Suprapubic skin (tissue), 4 donors: Measurements from ENCODE around the gene BTBD7. TPM values are rescaled to one million over a fixed set of nuclear protein-coding genes. Genes with fewer than 3 reads are reported as not detected.
"Not testable (repeated sequence)": the region's sequence is repeated elsewhere in the genome, so short reads cannot be mapped to it uniquely, and the experiment has no call there.

Source experiments
- DNase-seq, 2 donors: peaks; one replicate each; pipeline ENCODE4 v3.0.0-alpha.2; 2019; ENCODE audit warnings: low spot score in 2 of 2
- H3K27ac ChIP-seq: fragments of 200-600 bp; sonication (generic); one replicate; pipeline ENCODE4 v1.5.1; 2019
- H3K27me3 ChIP-seq: fragments of 200-600 bp; sonication (generic); one replicate; pipeline ENCODE4 v1.5.1; 2019
- H3K36me3 ChIP-seq: fragments of 200-600 bp; sonication (generic); one replicate; pipeline ENCODE4 v1.5.1; 2019
- H3K4me1 ChIP-seq: fragments of 200-600 bp; sonication (generic); one replicate; pipeline ENCODE4 v1.5.1; 2019
- H3K4me3 ChIP-seq: fragments of 200-600 bp; sonication (generic); one replicate; pipeline ENCODE4 v1.5.1; 2019; ENCODE audit warnings: mild to moderate bottlenecking
- H3K9me3 ChIP-seq: fragments of 200-600 bp; sonication (generic); one replicate; pipeline ENCODE4 v1.5.1; 2019
- EP300 ChIP-seq: sonication (generic); formaldehyde crosslinking; IDR thresholded peaks from one replicate; pipeline ENCODE4 v1.6.1; 2017; ENCODE audit warnings: antibody characterized with exemption
- POLR2A ChIP-seq, 2 donors: fragments of 450-650 bp; IDR thresholded peaks; one replicate each; pipeline ENCODE4 v1.6.1; 2017; ENCODE audit warnings: antibody characterized with exemption in 2 of 2, mild to moderate bottlenecking in 2 of 2, moderate library complexity in 2 of 2
- POLR2AphosphoS5 ChIP-seq, 3 donors: sonication (generic); formaldehyde crosslinking; IDR thresholded peaks; one replicate each; pipeline ENCODE4 v1.6.1; 2017; ENCODE audit warnings: antibody characterized with exemption in 3 of 3
- WGBS: methylation state at CpG from one replicate; pipeline ENCODE4 v1.1.5; 2018; 5-methylcytosine and 5-hydroxymethylcytosine counted together
- total RNA-seq, 4 donors: library from RNA; depleted of rRNA; stranded (reverse); fragments of >200 nt; gene quantifications; one replicate each; pipeline ENCODE4 v1.1.0, GENCODE V29; 2016
- TF ChIP-seq, protein P1 (sequence below), 2 donors: fragments of 200-600 bp in 1 of 2; fragments of 450-650 bp in 1 of 2; sonication (generic) in 1 of 2; IDR thresholded peaks; one replicate each; pipeline ENCODE4 v1.5.1; 2016 to 2019; ENCODE audit warnings: antibody characterized with exemption in 2 of 2, mild to moderate bottlenecking in 1 of 2, moderate library complexity in 1 of 2

The BTBD7 gene
- total RNA-seq, 4 donors from 2014 or later: 18.8 to 27.0 (median 23.6) TPM

DNA sequence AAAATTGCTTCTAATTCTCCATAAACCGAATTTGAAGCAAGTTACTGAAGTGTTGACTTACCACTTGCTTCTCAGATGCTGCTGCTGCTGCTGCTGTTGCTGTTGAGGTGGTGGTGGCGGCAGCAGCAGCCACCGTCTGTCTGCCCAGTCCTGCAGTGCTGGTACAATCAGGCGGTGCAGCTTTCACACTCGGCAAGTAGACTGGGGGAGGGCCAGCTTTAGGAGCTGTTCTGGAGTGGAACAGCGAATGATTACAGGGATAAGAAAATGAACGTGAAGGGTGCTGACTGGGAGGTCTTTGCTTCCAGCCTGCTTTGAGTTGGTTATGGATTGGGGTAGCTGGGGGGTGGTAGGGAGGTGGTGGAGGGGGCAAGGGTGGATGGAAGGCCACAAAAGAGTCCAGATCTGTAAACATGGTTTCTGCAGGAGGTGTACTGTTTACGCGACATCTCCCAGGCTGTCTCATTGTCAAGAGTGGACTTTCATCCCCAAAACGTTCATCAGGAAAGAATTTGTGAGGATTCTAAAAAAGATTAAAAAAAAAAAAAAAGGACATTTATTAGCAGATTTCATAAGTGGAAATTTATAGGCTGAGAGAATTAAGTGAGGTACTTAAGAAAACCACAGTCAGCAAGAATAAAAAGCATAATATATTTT is 86.9 kb downstream of the BTBD7 start:
- Histone ChIP-seq H3K4me3 (no peak overlapping the region), H3K4me1 (no peaks in the 10 kb centered on the region), H3K36me3 (peaks cover 85% of the 10 kb centered on the region), H3K27me3 (no peaks in the 10 kb centered on the region), H3K27ac (no peak overlapping the region), H3K9me3 (no peaks in the 10 kb centered on the region)
- DNase-seq: no peak
- WGBS: 89% methylated on average over 10 of the region's 10 CpGs
- no peak for TF ChIP-seq EP300
- TF ChIP-seq, protein P1, sequence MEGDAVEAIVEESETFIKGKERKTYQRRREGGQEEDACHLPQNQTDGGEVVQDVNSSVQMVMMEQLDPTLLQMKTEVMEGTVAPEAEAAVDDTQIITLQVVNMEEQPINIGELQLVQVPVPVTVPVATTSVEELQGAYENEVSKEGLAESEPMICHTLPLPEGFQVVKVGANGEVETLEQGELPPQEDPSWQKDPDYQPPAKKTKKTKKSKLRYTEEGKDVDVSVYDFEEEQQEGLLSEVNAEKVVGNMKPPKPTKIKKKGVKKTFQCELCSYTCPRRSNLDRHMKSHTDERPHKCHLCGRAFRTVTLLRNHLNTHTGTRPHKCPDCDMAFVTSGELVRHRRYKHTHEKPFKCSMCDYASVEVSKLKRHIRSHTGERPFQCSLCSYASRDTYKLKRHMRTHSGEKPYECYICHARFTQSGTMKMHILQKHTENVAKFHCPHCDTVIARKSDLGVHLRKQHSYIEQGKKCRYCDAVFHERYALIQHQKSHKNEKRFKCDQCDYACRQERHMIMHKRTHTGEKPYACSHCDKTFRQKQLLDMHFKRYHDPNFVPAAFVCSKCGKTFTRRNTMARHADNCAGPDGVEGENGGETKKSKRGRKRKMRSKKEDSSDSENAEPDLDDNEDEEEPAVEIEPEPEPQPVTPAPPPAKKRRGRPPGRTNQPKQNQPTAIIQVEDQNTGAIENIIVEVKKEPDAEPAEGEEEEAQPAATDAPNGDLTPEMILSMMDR (IDR thresholded peaks at IDR 0.05): no peak
- TF ChIP-seq POLR2AphosphoS5 (IDR thresholded peaks at IDR 0.05): no peak
- no peak for TF ChIP-seq POLR2A (IDR thresholded peaks at IDR 0.05)

DNA sequence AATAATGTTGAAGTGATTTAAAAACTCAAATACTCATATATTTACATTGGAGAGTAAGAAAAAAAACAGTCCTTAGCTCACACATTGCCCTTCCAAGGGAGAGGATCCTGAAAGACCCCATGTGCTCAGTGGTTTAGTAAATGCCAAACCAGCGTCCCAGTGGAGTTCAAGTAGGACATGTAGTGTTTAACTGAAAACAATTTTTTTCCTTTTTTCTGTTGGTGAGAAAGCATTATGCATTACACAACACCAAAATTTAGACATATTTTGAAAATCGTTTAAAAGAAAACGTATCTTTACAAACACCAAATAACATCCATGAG is 92.2 kb downstream of the BTBD7 start:
- Histone ChIP-seq H3K27ac (no peak overlapping the region), H3K36me3 (peaks cover 55% of the 10 kb centered on the region), H3K4me1 (no peaks in the 10 kb centered on the region), H3K9me3 (no peaks in the 10 kb centered on the region), H3K4me3 (no peak overlapping the region), H3K27me3 (no peaks in the 10 kb centered on the region)
- TF ChIP-seq POLR2A (IDR thresholded peaks at IDR 0.05): no peak
- TF ChIP-seq EP300: no peak
- TF ChIP-seq, protein P1 (IDR thresholded peaks at IDR 0.05): no peak
- TF ChIP-seq POLR2AphosphoS5 (IDR thresholded peaks at IDR 0.05): no peak
- DNase-seq: no peak
- 90% methylated on average over 3 of the region's 3 CpGs for WGBS

DNA sequence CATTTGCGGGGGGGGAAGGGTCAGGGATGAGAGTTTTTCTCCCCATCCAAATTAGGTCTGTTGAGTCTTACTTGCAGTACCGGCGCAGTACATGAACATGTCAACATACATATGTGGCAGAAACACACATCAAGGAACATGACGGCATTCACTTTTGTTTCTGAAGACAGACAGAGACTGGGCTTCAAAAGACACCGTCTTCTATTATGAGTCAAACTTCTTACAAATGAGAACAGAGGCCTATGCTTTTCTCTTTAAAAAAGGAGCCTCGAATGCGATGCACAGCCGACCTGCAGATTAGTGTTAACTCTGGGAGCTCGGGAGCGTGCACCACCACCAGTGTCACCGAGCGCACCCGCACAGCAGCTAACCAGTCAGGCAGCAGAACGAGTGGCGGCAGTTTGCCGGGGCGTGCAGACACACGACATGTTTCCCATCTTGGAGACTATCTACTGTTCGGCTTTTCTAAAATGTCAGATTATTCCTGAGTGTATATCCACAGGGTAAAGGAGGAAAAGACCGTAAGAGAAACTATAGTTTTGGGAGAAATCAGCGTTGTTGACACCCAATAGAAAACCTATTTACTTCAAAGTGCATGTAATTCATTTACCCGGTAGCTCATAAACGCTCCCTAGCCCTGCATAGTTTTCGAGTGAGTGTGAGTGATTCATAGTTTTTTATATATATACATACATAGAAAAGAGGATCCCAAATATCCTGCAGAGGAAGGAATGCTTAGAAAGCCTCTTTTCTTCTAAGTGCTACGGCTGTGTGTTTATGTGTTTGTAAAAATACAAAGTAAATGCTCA is 92.8 kb downstream of the BTBD7 start:
- H3K27ac ChIP-seq: no peak overlapping the region
- H3K9me3 ChIP-seq: no peaks in the 10 kb centered on the region
- TF ChIP-seq POLR2AphosphoS5 (IDR thresholded peaks at IDR 0.05): no peak
- no peak for TF ChIP-seq EP300
- no peak for TF ChIP-seq POLR2A (IDR thresholded peaks at IDR 0.05)
- TF ChIP-seq, protein P1 (IDR thresholded peaks at IDR 0.05): no peak
- no peaks in the 10 kb centered on the region for H3K4me1 ChIP-seq
- no peak for DNase-seq
- H3K36me3 ChIP-seq: peaks cover 50% of the 10 kb centered on the region
- 96% methylated on average over 23 of the region's 25 CpGs for WGBS
- H3K4me3 ChIP-seq: no peak overlapping the region
- no peaks in the 10 kb centered on the region for H3K27me3 ChIP-seq

DNA sequence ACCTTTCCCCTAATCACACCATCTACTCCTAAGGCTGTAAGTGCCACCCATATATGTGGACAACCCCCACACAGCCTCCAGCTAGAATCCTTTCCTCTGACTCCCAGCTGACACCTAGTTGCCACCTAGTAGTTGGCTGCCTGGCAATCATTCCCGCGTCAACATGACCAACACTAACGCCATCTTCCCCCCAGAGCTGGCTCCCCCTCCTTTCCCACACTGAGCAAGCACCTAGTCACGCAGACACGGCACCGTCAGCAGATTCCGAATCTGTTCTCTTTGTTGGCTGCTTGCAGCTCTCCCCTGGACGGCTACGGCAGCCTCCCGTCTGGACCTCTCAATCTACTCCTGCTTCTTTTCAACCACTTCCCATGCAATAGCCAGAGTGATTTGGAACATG is 98.0 kb downstream of the BTBD7 start:
- 50% methylated on average over 10 of the region's 10 CpGs for WGBS

DNA sequence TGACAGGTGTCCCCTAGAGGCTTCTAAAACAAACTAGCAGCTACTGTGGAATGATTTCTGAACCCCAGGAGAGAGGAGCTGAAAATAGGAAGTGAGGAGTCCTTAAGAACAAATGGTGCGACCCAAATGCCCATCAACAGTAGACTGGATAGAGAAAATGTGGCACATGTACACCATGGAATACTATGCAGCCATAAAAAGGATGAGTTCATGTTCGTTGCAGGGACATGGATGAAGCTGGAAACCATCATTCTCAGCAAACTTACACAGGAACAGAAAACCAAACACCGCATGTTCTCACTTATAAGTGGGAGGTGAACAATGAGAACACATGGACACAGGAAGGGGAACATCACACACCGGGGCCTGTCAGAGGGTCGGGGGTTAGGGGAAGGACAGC is 99.8 kb downstream of the BTBD7 start:
- H3K9me3 ChIP-seq, H3K4me1 ChIP-seq, H3K27ac ChIP-seq, H3K27me3 ChIP-seq, H3K4me3 ChIP-seq, DNase-seq: not testable (repeated sequence)
- WGBS: 95% methylated on average over 5 of the region's 5 CpGs
- peaks cover 11% of the 10 kb centered on the region for H3K36me3 ChIP-seq

More for the DNA sequence above, 98.0 kb downstream of the BTBD7 start:
- DNase-seq: no peak
- Histone ChIP-seq H3K27ac (no peak overlapping the region), H3K27me3 (no peaks in the 10 kb centered on the region), H3K4me1 (peaks cover 7% of the 10 kb centered on the region), H3K4me3 (no peak overlapping the region), H3K36me3 (no peaks in the 10 kb centered on the region), H3K9me3 (no peaks in the 10 kb centered on the region)
- TF ChIP-seq EP300 (no peak), POLR2A (IDR thresholded peaks at IDR 0.05) (no peak), POLR2AphosphoS5 (IDR thresholded peaks at IDR 0.05) (no peak)
- TF ChIP-seq, protein P1 (IDR thresholded peaks at IDR 0.05): no peak
